WTC11 (cell line): ENCODE data around the gene MDFIC2. TPM values are rescaled to one million over a fixed set of nuclear protein-coding genes. Genes with fewer than 3 reads are reported as not detected.

Source experiments
- ATAC-seq: fragments of 200-7000 bp; cut with Tn5 transposase; 2 replicates; pipeline ENCODE4 v1.10.0; 2021; ENCODE audit warnings: mild to moderate bottlenecking, moderate library complexity
- CTCF ChIA-PET: fragments of 300-600 bp; sonication (Branson Sonifier 250); formaldehyde crosslinking; loops from one replicate; lab custom pipeline; 2021; ENCODE audit warnings: antibody characterized with exemption; lab: Charles Lee
- POLR2A ChIA-PET: fragments of 350-600 bp; sonication (Branson Sonifier 250); formaldehyde crosslinking; loops from one replicate; lab custom pipeline; 2021; ENCODE audit warnings: antibody characterized with exemption; lab: Charles Lee
- DNase-seq: peaks from one replicate; pipeline ENCODE4 v3.0.0; 2021; ENCODE audit warnings: low spot score
- H3K27ac Mint-ChIP-seq: 2 replicates; pipeline ENCODE4 v1.8.0; 2021; ENCODE audit warnings: mixed read lengths
- H3K27me3 Mint-ChIP-seq: 2 replicates; pipeline ENCODE4 v1.8.0; 2021; ENCODE audit warnings: low read depth, mild to moderate bottlenecking, moderate library complexity, mixed read lengths
- H3K36me3 Mint-ChIP-seq: 2 replicates; pipeline ENCODE4 v1.8.0; 2021; ENCODE audit warnings: mixed read lengths
- H3K4me1 Mint-ChIP-seq: 2 replicates; pipeline ENCODE4 v1.8.0; 2022; ENCODE audit warnings: mixed read lengths
- H3K4me3 Mint-ChIP-seq: 2 replicates; pipeline ENCODE4 v1.8.0; 2021; ENCODE audit warnings: mild to moderate bottlenecking, moderate library complexity, mixed read lengths
- H3K9me3 Mint-ChIP-seq: 2 replicates; pipeline ENCODE4 v1.8.0; 2021; ENCODE audit warnings: mixed read lengths
- ATF1 ChIP-seq: sonication (generic); formaldehyde crosslinking; IDR thresholded peaks from 2 replicates; pipeline ENCODE4 v1.8.1; 2023; ENCODE audit warnings: mild to moderate bottlenecking, moderate library complexity, missing genetic modification reagents
- ATF3 ChIP-seq: sonication (generic); formaldehyde crosslinking; conservative IDR thresholded peaks from 2 replicates; pipeline ENCODE4 v1.8.1; 2022; ENCODE audit warnings: mild to moderate bottlenecking, missing genetic modification reagents
- CBFB ChIP-seq: sonication (generic); formaldehyde crosslinking; IDR thresholded peaks from 2 replicates; pipeline ENCODE4 v1.8.1; 2022; ENCODE audit warnings: mild to moderate bottlenecking, low read depth, missing genetic modification reagents
- CREM ChIP-seq: sonication (generic); formaldehyde crosslinking; IDR thresholded peaks from 2 replicates; pipeline ENCODE4 v1.8.1; 2022; ENCODE audit warnings: mild to moderate bottlenecking, missing genetic modification reagents, moderate library complexity
- E2F1 ChIP-seq: sonication (generic); formaldehyde crosslinking; IDR thresholded peaks from 2 replicates; pipeline ENCODE4 v1.8.0; 2022; ENCODE audit warnings: mild to moderate bottlenecking, missing genetic modification reagents
- E2F4 ChIP-seq: sonication (generic); formaldehyde crosslinking; IDR thresholded peaks from 2 replicates; pipeline ENCODE4 v1.8.1; 2022; ENCODE audit warnings: low read depth, mild to moderate bottlenecking, moderate library complexity, missing genetic modification reagents, borderline replicate concordance
- IRF2 ChIP-seq: sonication (generic); formaldehyde crosslinking; IDR thresholded peaks from 2 replicates; pipeline ENCODE4 v1.8.0; 2022; ENCODE audit warnings: low read depth, missing genetic modification reagents, borderline replicate concordance
- MAX ChIP-seq: sonication (generic); formaldehyde crosslinking; IDR thresholded peaks from 2 replicates; pipeline ENCODE4 v1.8.0; 2022; ENCODE audit warnings: mild to moderate bottlenecking, missing genetic modification reagents
- OVOL2 ChIP-seq: fragments of 250-450 bp; sonication (Bioruptor Pico); IDR thresholded peaks from 2 replicates; pipeline ENCODE4 v1.9.0; 2021; ENCODE audit warnings: mild to moderate bottlenecking, borderline replicate concordance
- PRDM15 ChIP-seq: sonication (generic); formaldehyde crosslinking; IDR thresholded peaks from 2 replicates; pipeline ENCODE4 v1.8.0; 2022; ENCODE audit warnings: missing genetic modification reagents
- PREB ChIP-seq: sonication (generic); formaldehyde crosslinking; IDR thresholded peaks from 2 replicates; pipeline ENCODE4 v1.8.1; 2022; ENCODE audit warnings: mild to moderate bottlenecking, missing genetic modification reagents, moderate library complexity, borderline replicate concordance
- SMAD3 ChIP-seq: sonication (generic); formaldehyde crosslinking; IDR thresholded peaks from 2 replicates; pipeline ENCODE4 v1.8.0; 2022; ENCODE audit warnings: missing genetic modification reagents, mild to moderate bottlenecking, borderline replicate concordance
- STAT6 ChIP-seq: sonication (generic); formaldehyde crosslinking; conservative IDR thresholded peaks from 2 replicates; pipeline ENCODE4 v1.8.1; 2023; ENCODE audit warnings: mild to moderate bottlenecking, low read depth, missing genetic modification reagents, moderate library complexity
- TCF7 ChIP-seq: sonication (generic); formaldehyde crosslinking; IDR thresholded peaks from 2 replicates; pipeline ENCODE4 v1.8.0; 2022; ENCODE audit warnings: mild to moderate bottlenecking, low read depth, missing genetic modification reagents, moderate library complexity
- USF1 ChIP-seq: sonication (generic); formaldehyde crosslinking; IDR thresholded peaks from 2 replicates; pipeline ENCODE4 v1.8.0; 2022; ENCODE audit warnings: mild to moderate bottlenecking, missing genetic modification reagents
- ZNF121 ChIP-seq: sonication (generic); formaldehyde crosslinking; IDR thresholded peaks from 2 replicates; pipeline ENCODE4 v1.8.0; 2023; ENCODE audit warnings: missing genetic modification reagents
- ZNF281 ChIP-seq: sonication (generic); formaldehyde crosslinking; IDR thresholded peaks from 2 replicates; pipeline ENCODE4 v1.8.0; 2023; ENCODE audit warnings: mild to moderate bottlenecking, missing genetic modification reagents
- total RNA-seq: library from RNA; stranded (reverse); gene quantifications from 3 replicates; pipeline ENCODE4 v1.2.3, GENCODE V29; 2021

MDFIC2 gene
- total RNA-seq, 1 experiment from 2014 or later: not detected

- DNase-seq (no peak), ATAC-seq (no peak)
- peaks cover 19% of the 10 kb centered on the region for H3K27me3 Mint-ChIP-seq
- ChIA-PET CTCF (no interaction called here), POLR2A (interaction anchor here (0.5 to 0.6 kb wide), 2 partner anchors 180 to 992 kb away, joined by 3 read pairs; no protein-coding TSS in a partner anchor)
- peaks cover 3% of the 10 kb centered on the region; the same call in 1 of the 2 replicates for H3K9me3 Mint-ChIP-seq
- H3K4me1 Mint-ChIP-seq: peaks cover 27% of the 10 kb centered on the region
- no peak for TF ChIP-seq MAX (CRISPR knock-in tag)
- no peak for TF ChIP-seq ZNF121 (CRISPR knock-in tag)
- no peak for TF ChIP-seq SMAD3
- TF ChIP-seq ATF1 (CRISPR knock-in tag): no peak
- no peak for TF ChIP-seq E2F4 (CRISPR knock-in tag)
- TF ChIP-seq ZNF281 (CRISPR knock-in tag): no peak
- no peak for TF ChIP-seq E2F1
- no peak overlapping the region for H3K27ac Mint-ChIP-seq
- H3K4me3 Mint-ChIP-seq: no peak overlapping the region
- H3K36me3 Mint-ChIP-seq: no peaks in the 10 kb centered on the region
These were observed 126.2 kb downstream of the MDFIC2 start for GRCh38 chr3:70186221-70186620.

- DNase-seq (no peak), ATAC-seq (no peak)
- Mint-ChIP-seq H3K4me1 (peaks cover 33% of the 10 kb centered on the region), H3K27ac (no peak overlapping the region), H3K9me3 (peaks cover 3% of the 10 kb centered on the region; the same call in 1 of the 2 replicates), H3K27me3 (peaks cover 22% of the 10 kb centered on the region), H3K36me3 (no peaks in the 10 kb centered on the region), H3K4me3 (no peak overlapping the region)
- ChIA-PET POLR2A (no interaction called here), CTCF (no interaction called here)
- no peak for TF ChIP-seq CBFB (CRISPR knock-in tag)
- TF ChIP-seq E2F1: no peak
- TF ChIP-seq STAT6: no peak
- TF ChIP-seq PRDM15 (CRISPR knock-in tag): no peak
- no peak for TF ChIP-seq ATF3
- TF ChIP-seq TCF7 (CRISPR knock-in tag): no peak
- TF ChIP-seq IRF2 (CRISPR knock-in tag): no peak
- TF ChIP-seq CREM (CRISPR knock-in tag): no peak
- no peak for TF ChIP-seq OVOL2 (CRISPR knock-in tag)
- no peak for TF ChIP-seq USF1 (CRISPR knock-in tag)
- TF ChIP-seq PREB (CRISPR knock-in tag): no peak
These were observed 126.8 kb downstream of the MDFIC2 start for GRCh38 chr3:70185661-70186060.
